Body of pancreas (tissue), 4 donors: ENCODE data around the gene AFF2. TPM values are rescaled to one million over a fixed set of nuclear protein-coding genes. Genes with fewer than 3 reads are reported as not detected.

ENCODE experiments used
- ATAC-seq: fragments of 150-250 bp; one replicate; pipeline ENCODE4 v1.9.1; 2016
- DNase-seq, 4 donors: peaks; one replicate each; pipeline ENCODE4 v3.0.0-alpha.2; 2019
- H3K27ac ChIP-seq, 4 donors: fragments of 200-600 bp; sonication (generic); 1 replicate in 3 of 4; 2 replicates in 1 of 4; pipeline versions ENCODE4 v1.5.1 to v1.6.1; 2016 to 2019; ENCODE audit warnings: mild to moderate bottlenecking in 1 of 4, mixed read lengths in 1 of 4, moderate library complexity in 1 of 4
- H3K27me3 ChIP-seq, 2 donors: fragments of 200-600 bp; sonication (generic); one replicate each; pipeline ENCODE4 v1.6.0; 2016; ENCODE audit warnings: mild to moderate bottlenecking in 1 of 2
- H3K36me3 ChIP-seq, 2 donors: fragments of 200-600 bp; sonication (generic); replicated peaks in 1 of 2; 2 replicates each; pipeline ENCODE4 v1.5.1; 2016; ENCODE audit warnings: low read depth in 2 of 2; ENCODE audit not compliant: insufficient read depth in 1 of 2
- H3K4me1 ChIP-seq: fragments of 200-600 bp; sonication (generic); one replicate; pipeline ENCODE4 v1.6.0; 2016
- H3K4me3 ChIP-seq, 2 donors: fragments of 200-600 bp; sonication (generic); 1 replicate in 1 of 2; 2 replicates in 1 of 2; pipeline ENCODE4 v1.5.1; 2016 to 2019
- H3K9me3 ChIP-seq, 3 donors: fragments of 200-600 bp; sonication (generic); 1 replicate in 2 of 3; 2 replicates in 1 of 3; pipeline ENCODE4 v1.5.1; 2016
- POLR2A ChIP-seq, 3 donors: fragments of 450-650 bp; IDR thresholded peaks; one replicate each; pipeline ENCODE4 v1.6.1; 2016; ENCODE audit warnings: antibody characterized with exemption in 3 of 3, mild to moderate bottlenecking in 2 of 3
- WGBS, 2 donors: methylation state at CpG; one replicate each; pipeline ENCODE4 v1.1.5; 2017; 5-methylcytosine and 5-hydroxymethylcytosine counted together
- intact Hi-C: fragments of 100-400 bp; cut with DNase I; formaldehyde crosslinking; loops from one replicate; pipeline ENCODE4 v1.15.1; 2023
- total RNA-seq, 2 donors: library from RNA; depleted of rRNA; stranded (reverse); fragments of >200 nt; gene quantifications; one replicate each; pipeline ENCODE4 v1.1.0, GENCODE V29; 2016
- TF ChIP-seq, protein P1 (sequence below), 7 experiments: fragments of 450-650 bp in 4 of 7; fragments of 200-600 bp in 3 of 7; sonication (generic) in 3 of 7; IDR thresholded peaks; one replicate each; pipeline ENCODE4 v1.5.1; 2016 to 2019; ENCODE audit warnings: antibody characterized with exemption in 7 of 7

AFF2 gene
- total RNA-seq, 2 donors from 2014 or later = 0.99 to 2.1 TPM

DNA sequence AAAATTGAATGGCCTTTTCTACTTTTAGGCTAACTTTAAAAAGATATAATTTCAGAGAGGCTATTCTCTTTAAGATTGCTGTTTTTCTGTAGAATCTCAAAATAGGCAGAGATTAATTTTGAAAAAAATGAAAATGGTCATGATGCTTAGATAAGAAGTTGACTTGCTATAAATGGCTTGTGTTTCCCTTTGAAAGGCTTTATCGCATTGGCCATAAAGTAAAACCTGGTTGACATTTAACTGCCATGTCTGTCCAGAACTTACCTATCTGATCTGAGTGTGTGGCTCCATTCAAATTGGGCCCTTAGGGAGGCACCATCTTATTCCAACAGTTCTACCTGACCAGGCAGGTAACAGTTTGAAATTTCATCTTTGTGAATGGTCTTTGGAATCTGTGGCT, 56.1 kb downstream of the AFF2 start:
- Histone ChIP-seq H3K9me3 (no peaks in the 10 kb centered on the region), H3K4me1 (no peaks in the 10 kb centered on the region), H3K27me3 (no peaks in the 10 kb centered on the region), H3K27ac (no peak overlapping the region), H3K36me3 (no peaks in the 10 kb centered on the region), H3K4me3 (no peak overlapping the region)
- no peak for DNase-seq
- TF ChIP-seq, protein P1, sequence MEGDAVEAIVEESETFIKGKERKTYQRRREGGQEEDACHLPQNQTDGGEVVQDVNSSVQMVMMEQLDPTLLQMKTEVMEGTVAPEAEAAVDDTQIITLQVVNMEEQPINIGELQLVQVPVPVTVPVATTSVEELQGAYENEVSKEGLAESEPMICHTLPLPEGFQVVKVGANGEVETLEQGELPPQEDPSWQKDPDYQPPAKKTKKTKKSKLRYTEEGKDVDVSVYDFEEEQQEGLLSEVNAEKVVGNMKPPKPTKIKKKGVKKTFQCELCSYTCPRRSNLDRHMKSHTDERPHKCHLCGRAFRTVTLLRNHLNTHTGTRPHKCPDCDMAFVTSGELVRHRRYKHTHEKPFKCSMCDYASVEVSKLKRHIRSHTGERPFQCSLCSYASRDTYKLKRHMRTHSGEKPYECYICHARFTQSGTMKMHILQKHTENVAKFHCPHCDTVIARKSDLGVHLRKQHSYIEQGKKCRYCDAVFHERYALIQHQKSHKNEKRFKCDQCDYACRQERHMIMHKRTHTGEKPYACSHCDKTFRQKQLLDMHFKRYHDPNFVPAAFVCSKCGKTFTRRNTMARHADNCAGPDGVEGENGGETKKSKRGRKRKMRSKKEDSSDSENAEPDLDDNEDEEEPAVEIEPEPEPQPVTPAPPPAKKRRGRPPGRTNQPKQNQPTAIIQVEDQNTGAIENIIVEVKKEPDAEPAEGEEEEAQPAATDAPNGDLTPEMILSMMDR (IDR thresholded peaks at IDR 0.05) = no peak
- no peak for TF ChIP-seq POLR2A (IDR thresholded peaks at IDR 0.05)
- WGBS, 2 donors = 95 to 100% methylated on average over 1 of the region's 1 CpG
- no peak for ATAC-seq
- intact Hi-C loops = no loop called here

DNA sequence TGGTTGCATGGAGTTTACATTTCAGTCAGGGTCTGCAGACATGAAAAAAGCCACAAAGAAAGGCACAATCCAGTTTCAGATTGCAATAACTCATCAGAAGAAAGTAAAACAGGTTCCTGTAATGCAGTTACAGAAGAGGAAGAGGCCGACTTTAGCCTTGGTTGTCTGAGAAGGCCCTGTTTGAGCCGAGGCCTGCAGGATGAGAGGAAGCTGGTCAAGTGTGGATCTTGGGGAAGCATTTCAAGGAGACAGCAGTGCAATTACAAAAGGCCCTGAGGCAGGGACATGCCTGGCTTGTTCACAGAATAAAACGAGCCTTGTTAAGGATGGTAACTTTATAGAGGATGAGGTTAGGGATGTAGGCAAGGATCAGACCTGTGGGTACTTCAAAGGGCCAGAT, 62.4 kb downstream of the AFF2 start:
- intact Hi-C loops = no loop called here
- no peaks in the 10 kb centered on the region for H3K36me3 ChIP-seq
- H3K4me1 ChIP-seq = no peaks in the 10 kb centered on the region
- TF ChIP-seq, protein P1 (IDR thresholded peaks at IDR 0.05) = no peak
- TF ChIP-seq POLR2A (IDR thresholded peaks at IDR 0.05) = no peak
- H3K4me3 ChIP-seq = no peak overlapping the region
- H3K9me3 ChIP-seq = no peaks in the 10 kb centered on the region
- no peak overlapping the region for H3K27ac ChIP-seq
- WGBS, 2 donors = 22 to 35% methylated on average over 3 of the region's 3 CpGs
- DNase-seq = peak in 1 of 4 donors; percentile 1
- ATAC-seq = no peak
- H3K27me3 ChIP-seq = no peaks in the 10 kb centered on the region

DNA sequence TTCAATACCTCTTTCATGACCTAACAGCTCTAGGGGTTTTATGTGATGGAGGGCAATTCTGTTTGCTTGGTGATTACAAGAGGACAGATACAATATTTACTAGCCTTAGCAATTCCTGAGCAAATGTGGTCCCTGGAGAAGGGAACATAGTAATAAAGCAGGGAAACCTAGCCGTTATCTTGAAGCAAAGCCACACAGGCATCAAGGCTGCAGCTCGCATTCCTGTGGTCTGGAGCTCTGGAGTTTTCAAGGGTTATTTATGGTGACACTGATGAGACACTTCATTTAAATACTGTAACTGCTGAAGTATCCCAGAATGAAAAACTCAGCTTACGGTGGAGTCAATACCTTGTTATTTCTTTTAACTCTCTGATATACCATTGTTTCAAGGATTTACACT, 66.8 kb downstream of the AFF2 start:
- ATAC-seq (no peak), DNase-seq (no peak)
- Histone ChIP-seq H3K4me1 (no peaks in the 10 kb centered on the region), H3K4me3 (no peak overlapping the region), H3K9me3 (no peaks in the 10 kb centered on the region), H3K36me3 (no peaks in the 10 kb centered on the region), H3K27me3 (no peaks in the 10 kb centered on the region), H3K27ac (no peak overlapping the region)
- intact Hi-C loops = no loop called here
- TF ChIP-seq, protein P1 (IDR thresholded peaks at IDR 0.05) = no peak
- TF ChIP-seq POLR2A (IDR thresholded peaks at IDR 0.05) = no peak
- 26 to 38% methylated on average over 3 of the region's 3 CpGs for WGBS, 2 donors

DNA sequence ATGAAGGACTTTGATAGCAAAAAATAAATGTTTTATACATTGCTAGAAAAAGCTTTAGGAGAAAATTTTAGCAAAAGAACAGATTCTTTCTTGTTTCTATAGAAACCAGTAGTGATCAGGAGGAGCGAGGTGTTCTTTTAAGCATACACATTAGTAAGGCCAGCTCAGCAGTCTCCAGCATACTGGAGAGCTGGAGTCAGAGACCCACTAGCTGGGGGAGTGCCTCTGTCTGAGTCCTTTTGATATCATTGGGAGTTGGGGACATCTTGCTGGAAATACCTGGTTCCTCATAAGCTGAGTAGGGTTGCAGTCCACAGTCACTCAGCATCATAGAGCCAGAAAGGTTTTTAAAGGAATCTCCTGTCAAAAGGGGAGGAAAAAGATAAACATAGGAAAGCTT, 67.4 kb downstream of the AFF2 start:
- ATAC-seq (no peak), DNase-seq (no peak)
- intact Hi-C loops = no loop called here
- H3K36me3 ChIP-seq = no peaks in the 10 kb centered on the region
- no peak overlapping the region for H3K27ac ChIP-seq
- no peaks in the 10 kb centered on the region for H3K27me3 ChIP-seq
- H3K4me3 ChIP-seq = no peak overlapping the region
- WGBS, 2 donors = 47 to 73% methylated on average over 1 of the region's 1 CpG
- H3K9me3 ChIP-seq = no peaks in the 10 kb centered on the region
- TF ChIP-seq, protein P1 (IDR thresholded peaks at IDR 0.05) = no peak
- no peak for TF ChIP-seq POLR2A (IDR thresholded peaks at IDR 0.05)
- H3K4me1 ChIP-seq = no peaks in the 10 kb centered on the region

DNA sequence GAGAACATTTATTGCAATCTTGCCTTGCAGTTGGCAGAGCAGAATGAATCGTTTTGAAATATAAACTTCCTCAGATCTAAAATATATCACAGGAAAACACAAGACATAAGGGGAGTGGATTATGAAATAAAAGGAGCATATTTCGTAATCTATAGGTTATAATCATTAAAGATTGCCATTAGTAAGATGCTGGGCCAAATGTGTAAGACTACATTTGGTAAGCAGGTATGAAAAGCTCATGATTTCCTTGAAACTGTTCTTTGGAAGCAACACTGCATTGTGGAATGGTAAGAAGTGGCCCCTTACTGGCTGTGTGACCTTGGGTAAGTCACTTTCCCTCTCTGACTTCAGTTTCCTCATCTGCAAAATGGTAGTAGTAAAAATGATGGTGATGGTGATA, 68.3 kb downstream of the AFF2 start:
- no peak for DNase-seq
- TF ChIP-seq POLR2A (IDR thresholded peaks at IDR 0.05) = no peak
- TF ChIP-seq, protein P1 (IDR thresholded peaks at IDR 0.05) = no peak
- ATAC-seq = no peak
- Histone ChIP-seq H3K4me3 (no peak overlapping the region), H3K27ac (no peak overlapping the region), H3K9me3 (no peaks in the 10 kb centered on the region), H3K4me1 (no peaks in the 10 kb centered on the region), H3K36me3 (no peaks in the 10 kb centered on the region), H3K27me3 (no peaks in the 10 kb centered on the region)
- intact Hi-C loops = no loop called here
- WGBS, 2 donors = 37 to 58% methylated on average over 2 of the region's 2 CpGs
